Stimulated activated CD8-positive, alpha-beta memory T cell treated with anti-CD3 and anti-CD28 coated beads, Interleukin-15, amount 100 ng/mL, for 4 hours (primary cell): ENCODE data around the gene TRAPPC3.

Experiments used
- DNase-seq, 2 donors: peaks; one replicate each; pipeline ENCODE4 v3.0.0-alpha.2; 2020; ENCODE audit warnings: low read depth in 2 of 2

TRAPPC3 gene

GRCh38 chr1:36098650-36099365 is 50.5 kb downstream of the TRAPPC3 start:
- no peak for DNase-seq

- DNase-seq = no peak
Observed at GRCh38 chr1:36097693-36098585, 51.3 kb downstream of the TRAPPC3 start.

- DNase-seq = no peak
Observed at GRCh38 chr1:36096500-36097432, 52.5 kb downstream of the TRAPPC3 start.

DNA sequence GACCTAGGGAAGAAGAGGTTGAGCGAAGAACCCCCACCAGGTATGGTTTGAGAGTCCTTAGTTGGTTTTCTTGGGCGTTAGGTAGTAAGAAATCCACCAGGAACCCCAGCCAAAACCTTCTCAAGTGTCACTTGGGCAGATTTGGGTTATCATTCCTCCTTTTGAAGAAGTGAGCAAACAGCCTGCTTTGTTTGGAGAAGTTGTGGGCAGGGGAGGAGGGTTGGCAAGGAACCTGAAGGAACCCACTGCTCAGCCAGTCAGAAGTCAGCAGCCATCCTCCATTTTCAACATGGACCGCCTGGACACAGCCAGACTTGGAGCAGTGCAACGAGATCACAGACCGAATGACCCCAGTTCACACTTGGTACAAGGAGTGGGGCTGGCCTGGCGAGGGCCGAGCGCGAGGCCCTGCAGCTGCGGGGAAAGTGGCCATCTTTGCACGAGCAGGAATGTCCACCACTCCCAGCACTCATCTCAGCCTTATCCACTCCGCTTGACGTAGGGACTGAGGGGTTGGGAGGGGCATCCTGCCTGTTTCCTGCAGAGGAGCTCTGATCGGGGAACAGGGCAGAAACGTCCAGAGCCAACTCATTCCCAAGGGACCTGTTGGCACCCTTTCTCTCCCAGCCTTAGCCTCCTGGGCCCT is 53.4 kb downstream of the TRAPPC3 start:
- DNase-seq = no peak

DNA sequence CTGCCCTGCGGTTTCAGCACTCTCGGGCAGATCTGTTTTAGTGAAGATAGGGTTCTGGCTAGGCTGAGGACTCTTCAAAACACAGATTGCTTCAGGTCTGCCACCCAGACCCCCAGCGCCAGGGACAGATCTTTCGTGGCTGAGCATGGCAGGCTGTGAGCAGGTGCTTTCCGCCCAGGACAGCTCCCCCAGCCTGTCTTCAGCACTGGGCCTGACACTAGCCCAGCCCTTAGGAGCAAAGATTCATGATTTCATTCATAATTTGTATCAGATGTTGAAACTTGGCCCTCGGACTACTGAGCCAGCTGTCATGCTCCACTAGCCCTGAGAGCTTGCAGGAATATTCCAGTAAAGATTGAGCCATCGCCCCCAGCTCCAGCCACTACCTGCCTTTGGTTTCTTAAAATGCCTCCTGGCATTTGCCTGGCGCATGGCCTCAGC is 54.6 kb downstream of the TRAPPC3 start:
- no peak for DNase-seq

GRCh38 chr1:36093929-36094328 is 55.4 kb downstream of the TRAPPC3 start:
- DNase-seq = no peak

- DNase-seq = no peak
Observed at GRCh38 chr1:36093226-36093625, 56.1 kb downstream of the TRAPPC3 start.

GRCh38 chr1:36092798-36093185 is 56.5 kb downstream of the TRAPPC3 start:
- no peak for DNase-seq

DNA sequence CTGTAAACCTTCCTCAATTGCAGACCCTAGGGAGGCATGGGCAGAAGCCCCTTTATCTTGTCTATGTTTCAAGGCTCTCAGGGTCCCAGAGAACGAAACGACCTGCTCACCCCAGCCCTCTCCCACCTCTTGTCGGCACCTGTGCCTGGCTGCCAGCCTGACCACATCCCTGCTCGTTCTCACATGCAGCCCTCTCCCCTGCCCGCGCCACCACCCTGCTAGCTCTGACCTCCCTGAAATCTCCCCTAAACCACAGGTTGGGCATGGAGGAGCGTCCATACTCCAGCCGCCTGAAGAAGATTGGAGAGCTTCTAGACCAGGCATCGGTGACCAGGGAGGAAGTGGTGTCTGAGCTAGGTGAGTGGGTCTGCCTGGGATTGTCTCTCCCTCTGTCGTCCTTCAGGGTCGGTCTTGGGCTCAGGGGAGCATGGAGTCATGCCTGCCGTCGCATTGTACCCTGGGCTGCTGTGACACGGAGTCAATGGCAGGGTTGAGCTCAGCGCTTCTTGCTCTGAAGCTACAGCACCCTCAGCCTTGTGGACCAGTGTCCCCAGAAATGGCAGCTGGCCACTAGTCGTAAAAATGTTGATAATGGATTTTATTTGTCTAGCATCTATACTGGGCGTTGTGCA is 57.0 kb downstream of the TRAPPC3 start:
- no peak for DNase-seq

- no peak for DNase-seq
Observed at GRCh38 chr1:36091698-36092097, 57.6 kb downstream of the TRAPPC3 start.

GRCh38 chr1:36091141-36091540 is 58.1 kb downstream of the TRAPPC3 start:
- no peak for DNase-seq

DNA sequence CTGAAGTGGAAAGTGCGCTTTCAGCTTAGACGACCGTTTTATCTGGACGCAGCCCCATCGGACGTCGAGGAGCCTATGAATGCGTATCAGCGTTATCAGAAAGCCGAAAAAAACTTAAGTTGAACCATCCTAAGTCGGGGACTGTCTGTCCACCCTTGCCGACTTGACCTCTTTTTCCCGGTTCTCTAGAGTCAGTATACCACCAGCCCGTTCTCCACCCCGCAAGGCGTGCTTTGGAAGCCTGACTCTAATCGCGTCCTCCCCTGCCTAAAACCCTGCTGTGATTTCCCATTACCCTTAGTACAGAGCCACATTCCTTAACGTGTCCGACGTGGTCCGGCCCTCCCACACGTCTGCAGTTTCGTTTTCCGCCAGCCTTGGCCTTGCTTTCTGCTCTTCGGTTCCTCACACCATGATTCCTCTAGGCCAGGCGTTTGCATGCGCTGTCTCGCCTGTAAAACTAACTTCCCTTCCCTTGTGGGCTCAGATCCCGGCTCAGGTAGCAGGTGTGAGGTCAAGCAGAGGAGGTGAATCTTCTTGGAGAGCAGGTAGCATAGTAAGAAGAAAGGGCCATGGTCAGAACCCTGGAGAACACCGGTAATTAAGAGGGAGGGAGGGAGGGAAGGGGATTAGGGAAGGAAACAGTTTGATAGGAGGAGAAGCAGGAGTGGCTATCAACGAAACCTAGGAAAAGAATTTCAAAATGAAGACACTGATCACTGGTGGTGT is 59.7 kb downstream of the TRAPPC3 start:
- no peak for DNase-seq

GRCh38 chr1:36088577-36089392 is 60.5 kb downstream of the TRAPPC3 start, which contains the start of gene ADPRS:
ADPRS (plus strand) TSS chr1:36088892; CDS start chr1:36088905, 13 bp downstream.
- DNase-seq = peak; percentile 79 to 82

DNA sequence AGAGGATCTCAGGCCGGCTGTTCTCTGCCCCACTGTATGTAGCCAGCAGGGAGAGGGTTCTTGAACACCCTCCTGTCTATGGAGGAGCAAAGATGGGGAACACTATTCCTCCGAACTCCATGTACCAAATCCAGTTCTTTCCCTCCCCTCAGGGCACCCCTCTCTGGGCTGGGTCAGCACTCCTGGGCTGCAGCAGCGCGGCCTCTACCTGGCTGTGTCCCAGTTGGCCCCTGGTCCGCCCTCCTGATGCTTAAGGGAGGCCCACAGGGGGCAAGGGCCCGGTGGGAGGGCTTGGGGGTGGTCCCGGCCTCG is 61.1 kb downstream of the TRAPPC3 start:
- DNase-seq = no peak

DNA sequence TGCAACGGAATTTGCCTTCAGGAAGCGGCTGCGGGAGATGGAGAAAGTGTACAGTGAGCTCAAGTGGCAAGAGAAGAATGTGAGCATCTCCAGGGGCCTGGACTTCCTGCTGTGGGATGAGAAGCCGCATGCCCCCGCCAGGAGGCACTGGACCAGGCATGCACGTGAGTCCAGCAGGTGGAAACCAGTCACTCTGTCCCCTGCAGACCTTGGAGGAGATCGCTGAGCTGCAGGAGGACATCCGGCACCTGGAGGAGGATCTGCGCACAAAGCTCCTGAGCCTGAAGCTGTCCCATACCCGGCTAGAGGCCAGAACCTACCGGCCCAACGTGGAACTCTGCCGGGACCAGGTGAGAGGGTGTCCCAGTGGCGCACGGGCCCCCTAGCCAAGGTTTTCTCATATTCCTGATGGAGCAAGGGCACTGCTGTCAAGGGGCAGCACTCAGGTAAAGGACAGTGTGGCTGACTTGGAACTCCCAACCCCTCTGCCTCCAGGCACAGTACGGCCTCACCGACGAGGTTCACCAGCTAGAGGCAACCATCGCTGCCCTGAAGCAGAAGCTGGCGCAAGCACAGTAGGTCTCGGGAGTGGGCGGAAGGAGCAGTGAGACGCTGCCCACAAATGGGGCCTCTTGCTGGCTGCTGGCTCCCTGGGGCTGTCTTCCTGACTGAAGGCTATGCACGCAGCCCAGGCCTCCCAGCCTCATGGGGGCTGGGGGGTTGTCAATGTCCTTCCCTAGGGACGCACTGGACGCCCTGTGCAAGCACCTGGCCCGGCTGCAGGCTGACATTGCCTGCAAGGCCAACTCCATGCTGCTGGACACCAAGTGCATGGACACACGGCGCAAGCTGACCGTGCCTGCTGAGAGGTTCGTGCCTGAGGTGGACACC is 61.8 kb downstream of the TRAPPC3 start:
- DNase-seq = no peak
